Kidney (tissue), 14 donors: ENCODE measurements around the gene ADARB2. TPM values are rescaled to one million over a fixed set of nuclear protein-coding genes. Genes with fewer than 3 reads are reported as not detected.

ENCODE experiments used
- DNase-seq, 5 donors: peaks; one replicate each; pipeline ENCODE4 v3.0.0-alpha.2; 2013 to 2020
- FAIRE-seq: peaks from 2 replicates; lab custom pipeline; 2012; peaks lifted over from hg19 to GRCh38; lab: Jason Lieb, UNC
- H3K27ac ChIP-seq, 2 donors: one replicate each; pipeline ENCODE4 v1.7.0; 2013; ENCODE audit warnings: low read depth in 2 of 2, low read length in 2 of 2, inconsistent platforms in 1 of 2
- H3K27me3 ChIP-seq: one replicate; pipeline ENCODE4 v1.7.1; 2013; ENCODE audit warnings: low read length, inconsistent platforms; ENCODE audit not compliant: control insufficient read depth, insufficient read depth
- H3K36me3 ChIP-seq, 3 donors: one replicate each; pipeline versions ENCODE4 v1.7.0 to v1.7.1; 2013; ENCODE audit warnings: low read length in 3 of 3, control low read depth in 1 of 3, inconsistent platforms in 1 of 3; ENCODE audit not compliant: insufficient read depth in 3 of 3, control insufficient read depth in 2 of 3
- H3K4me1 ChIP-seq, 3 donors: one replicate each; pipeline versions ENCODE4 v1.7.0 to v1.7.1; 2013; ENCODE audit warnings: low read length in 3 of 3, inconsistent platforms in 1 of 3, low read depth in 1 of 3; ENCODE audit not compliant: control insufficient read depth in 2 of 3, insufficient read depth in 2 of 3
- H3K4me3 ChIP-seq, 3 donors: one replicate each; pipeline versions ENCODE4 v1.7.0 to v1.8.1; 2013; ENCODE audit warnings: low read length in 3 of 3, control low read depth in 1 of 3, inconsistent platforms in 1 of 3
- H3K9ac ChIP-seq, 3 donors: one replicate each; pipeline versions ENCODE4 v1.7.0 to v1.7.1; 2013; ENCODE audit warnings: low read length in 3 of 3, control low read depth in 1 of 3, inconsistent platforms in 1 of 3
- H3K9me3 ChIP-seq, 3 donors: one replicate each; pipeline versions ENCODE4 v1.7.0 to v1.7.1; 2013; ENCODE audit warnings: low read length in 3 of 3, control low read depth in 1 of 3, inconsistent platforms in 1 of 3; ENCODE audit not compliant: control insufficient read depth in 2 of 3, insufficient read depth in 1 of 3
- intact Hi-C: fragments of 100-400 bp; cut with DNase I; formaldehyde crosslinking; loops from one replicate; pipeline ENCODE4 v1.11.1; 2022
- polyA plus RNA-seq: library from polyadenylated mRNA; stranded (reverse); fragments of 350-450 nt; fragmentation: Illumina TruSeq; extraction: RNeasy Lipid Tissue Mini Kit (QIAGEN cat#74804); gene quantifications from one replicate; pipeline ENCODE4 v1.2.3, GENCODE V29; 2014; ENCODE audit warnings: low read depth, low replicate concordance; ENCODE audit not compliant: insufficient read depth
- total RNA-seq: library from RNA; stranded (reverse); fragmentation: NEBNext Ultra II Directional; extraction: Animal tissue kit (Norgen Biotek cat#: 25700); gene quantifications from one replicate; pipeline ENCODE4 v1.2.1, GENCODE V29; 2021
- TF ChIP-seq, protein P1 (sequence below): IDR thresholded peaks from 3 replicates; pipeline ENCODE4 v1.5.1; 2012; ENCODE audit warnings: mild to moderate bottlenecking, moderate library complexity, borderline replicate concordance; ENCODE audit not compliant: insufficient read depth; ENCODE audit errors: extremely low read depth
- donor health status: control.
- donor health status: control.
- donor health status: control.
- donor health status: control.
- donor health status: control.
- donor health status: DM: yes; HTN: yes; CAD: no.
- donor health status: Normal renal cell carcinoma (clear cell type).

ADARB2 gene
- total and polyA plus RNA-seq, 2 donors from 2014 or later: 1.0 to 1.3 TPM

DNA sequence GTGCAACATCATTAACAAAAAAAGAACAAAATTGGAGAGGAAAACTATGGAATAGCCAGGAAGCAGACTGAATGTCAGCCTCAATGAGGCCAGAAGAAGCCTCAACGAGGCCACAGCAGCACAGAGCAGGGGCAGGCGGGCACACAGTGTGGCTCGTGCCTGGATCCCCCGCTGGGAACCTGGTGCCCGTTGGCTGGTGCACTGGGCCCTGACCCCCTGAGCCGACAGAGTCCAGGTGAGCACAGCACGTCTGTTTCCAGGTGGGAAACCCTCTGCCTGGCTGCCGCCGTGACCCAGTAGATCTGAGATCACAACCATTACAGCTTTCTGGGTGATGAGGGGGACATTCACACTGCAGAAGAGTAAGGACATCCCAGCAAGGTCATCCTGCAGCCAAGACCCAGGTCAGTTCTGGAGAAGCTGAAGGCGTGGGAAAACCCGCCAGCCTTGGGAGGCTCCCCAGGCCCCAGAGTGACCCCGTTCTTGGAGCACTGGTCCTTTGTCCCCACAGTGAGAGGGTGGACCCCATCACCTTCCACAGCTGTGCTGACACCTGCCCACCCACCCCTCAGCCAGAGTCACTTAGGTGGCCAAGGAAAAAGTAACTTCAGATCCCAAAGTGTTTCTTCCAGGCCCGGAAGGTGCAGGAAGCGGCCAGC lies 222.1 kb downstream of the ADARB2 start:
- Histone ChIP-seq H3K4me1 (no peaks in the 10 kb centered on the region), H3K4me3 (no peak overlapping the region), H3K9me3 (no peaks in the 10 kb centered on the region), H3K36me3 (no peaks in the 10 kb centered on the region), H3K27ac (no peak overlapping the region), H3K27me3 (no peaks in the 10 kb centered on the region), H3K9ac (no peak overlapping the region)
- no peak for DNase-seq
- intact Hi-C loops: no loop called here
- TF ChIP-seq, protein P1, sequence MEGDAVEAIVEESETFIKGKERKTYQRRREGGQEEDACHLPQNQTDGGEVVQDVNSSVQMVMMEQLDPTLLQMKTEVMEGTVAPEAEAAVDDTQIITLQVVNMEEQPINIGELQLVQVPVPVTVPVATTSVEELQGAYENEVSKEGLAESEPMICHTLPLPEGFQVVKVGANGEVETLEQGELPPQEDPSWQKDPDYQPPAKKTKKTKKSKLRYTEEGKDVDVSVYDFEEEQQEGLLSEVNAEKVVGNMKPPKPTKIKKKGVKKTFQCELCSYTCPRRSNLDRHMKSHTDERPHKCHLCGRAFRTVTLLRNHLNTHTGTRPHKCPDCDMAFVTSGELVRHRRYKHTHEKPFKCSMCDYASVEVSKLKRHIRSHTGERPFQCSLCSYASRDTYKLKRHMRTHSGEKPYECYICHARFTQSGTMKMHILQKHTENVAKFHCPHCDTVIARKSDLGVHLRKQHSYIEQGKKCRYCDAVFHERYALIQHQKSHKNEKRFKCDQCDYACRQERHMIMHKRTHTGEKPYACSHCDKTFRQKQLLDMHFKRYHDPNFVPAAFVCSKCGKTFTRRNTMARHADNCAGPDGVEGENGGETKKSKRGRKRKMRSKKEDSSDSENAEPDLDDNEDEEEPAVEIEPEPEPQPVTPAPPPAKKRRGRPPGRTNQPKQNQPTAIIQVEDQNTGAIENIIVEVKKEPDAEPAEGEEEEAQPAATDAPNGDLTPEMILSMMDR: no peak
- FAIRE-seq: no peak

GRCh38 chr10:1514681-1515080 lies 222.6 kb downstream of the ADARB2 start:
- Histone ChIP-seq H3K36me3 (no peaks in the 10 kb centered on the region), H3K27me3 (no peaks in the 10 kb centered on the region), H3K9me3 (no peaks in the 10 kb centered on the region), H3K9ac (no peak overlapping the region), H3K27ac (no peak overlapping the region), H3K4me3 (no peak overlapping the region), H3K4me1 (no peaks in the 10 kb centered on the region)
- TF ChIP-seq, protein P1: no peak
- intact Hi-C loops: no loop called here
- FAIRE-seq (no peak), DNase-seq (no peak)

- Histone ChIP-seq H3K36me3 (no peaks in the 10 kb centered on the region), H3K4me1 (no peaks in the 10 kb centered on the region), H3K9me3 (no peaks in the 10 kb centered on the region), H3K4me3 (no peak overlapping the region), H3K9ac (no peak overlapping the region), H3K27me3 (no peaks in the 10 kb centered on the region), H3K27ac (no peak overlapping the region)
- intact Hi-C loops: no loop called here
- DNase-seq (no peak), FAIRE-seq (no peak)
- TF ChIP-seq, protein P1: no peak
These were observed 224.1 kb downstream of the ADARB2 start for GRCh38 chr10:1513221-1513620.

DNA sequence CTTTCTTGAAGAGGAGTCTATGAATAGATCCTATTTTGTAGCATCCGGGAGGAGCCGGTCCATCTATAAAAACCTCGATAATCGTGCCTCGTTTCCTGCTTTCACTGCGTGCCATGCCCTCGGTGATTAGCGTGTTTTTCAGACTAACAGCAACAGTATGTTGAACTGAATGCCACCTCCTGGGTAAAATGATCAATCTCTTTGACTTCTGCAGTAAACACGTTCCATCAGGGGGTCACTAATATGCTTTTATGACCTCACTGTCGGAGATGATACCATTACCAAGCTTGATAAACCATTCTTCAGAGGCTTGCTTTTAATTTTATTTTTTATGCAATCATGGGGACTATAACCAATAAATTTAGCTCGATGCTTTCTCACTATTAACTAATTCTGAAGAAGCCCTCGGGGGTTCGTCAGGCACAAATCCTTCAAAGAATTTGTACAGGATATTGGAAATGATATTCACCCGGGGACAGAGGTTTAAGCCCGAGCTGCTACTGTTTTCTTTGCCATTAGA lies 228.3 kb downstream of the ADARB2 start:
- intact Hi-C loops: no loop called here
- Histone ChIP-seq H3K27ac (no peak overlapping the region), H3K4me1 (no peaks in the 10 kb centered on the region), H3K9ac (no peak overlapping the region), H3K36me3 (peaks cover 0 to 2% (median 0%) of the 10 kb centered on the region in 3 donors), H3K4me3 (no peak overlapping the region), H3K9me3 (peaks cover 0 to 2% (median 0%) of the 10 kb centered on the region in 3 donors), H3K27me3 (no peaks in the 10 kb centered on the region)
- FAIRE-seq: no peak
- no peak for DNase-seq
- TF ChIP-seq, protein P1: no peak
